CD4-positive, alpha-beta T cell (primary cell): Measurements from ENCODE around the gene TRPV6. TPM values are rescaled to one million over a fixed set of nuclear protein-coding genes. Genes with fewer than 3 reads are reported as not detected.

Experiments
- ATAC-seq: fragments of 200-7000 bp; cut with Tn5 transposase; one replicate; pipeline ENCODE4 v1.10.0; 2022; ENCODE audit warnings: mild to moderate bottlenecking; ENCODE audit not compliant: poor library complexity
- CTCF ChIA-PET: fragments of 350-600 bp; sonication (Branson Sonifier 250); formaldehyde crosslinking; loops from one replicate; lab custom pipeline; 2021; ENCODE audit warnings: antibody characterized with exemption, inconsistent platforms; lab: Charles Lee
- POLR2A ChIA-PET: fragments of 350-600 bp; sonication (Branson Sonifier 250); formaldehyde crosslinking; loops from one replicate; lab custom pipeline; 2021; ENCODE audit warnings: antibody characterized with exemption, inconsistent platforms; lab: Charles Lee
- DNase-seq, 14 experiments: peaks; one replicate each; pipeline ENCODE4 v3.0.0-alpha.2; 2013 to 2020; ENCODE audit warnings: mixed read lengths in 2 of 14
- H3K27ac ChIP-seq, 2 donors: one replicate each; pipeline versions ENCODE4 v1.5.1 to v1.7.0; 2013; ENCODE audit warnings: low read length in 2 of 2, low read depth in 1 of 2, mild to moderate bottlenecking in 1 of 2
- H3K27me3 ChIP-seq, 2 experiments: 1 replicate in 1 of 2; 2 replicates in 1 of 2; pipeline versions ENCODE4 v1.6.1 to v1.7.0; 2013; ENCODE audit warnings: low read length in 2 of 2, control low read depth in 1 of 2, mild to moderate bottlenecking in 1 of 2, moderate library complexity in 1 of 2; ENCODE audit not compliant: insufficient read depth in 2 of 2, control insufficient read depth in 1 of 2
- H3K36me3 ChIP-seq: one replicate; pipeline ENCODE4 v1.6.1; 2013; ENCODE audit warnings: low read length, control low read depth; ENCODE audit not compliant: insufficient read depth
- H3K4me1 ChIP-seq: one replicate; pipeline ENCODE4 v1.6.1; 2013; ENCODE audit warnings: low read length, control low read depth; ENCODE audit not compliant: insufficient read depth
- H3K4me3 ChIP-seq: one replicate; pipeline ENCODE4 v1.5.1; 2013; ENCODE audit warnings: mild to moderate bottlenecking, low read length, moderate library complexity
- H3K9me3 ChIP-seq, 2 experiments: 1 replicate in 1 of 2; 2 replicates in 1 of 2; pipeline versions ENCODE4 v1.6.1 to v1.7.0; 2013; ENCODE audit warnings: low read length in 2 of 2, mild to moderate bottlenecking in 2 of 2, control low read depth in 1 of 2, moderate library complexity in 1 of 2; ENCODE audit not compliant: control insufficient read depth in 1 of 2, insufficient read depth in 1 of 2
- H3K27ac Mint-ChIP-seq: one replicate; pipeline ENCODE4 v1.8.0; 2020; ENCODE audit warnings: mixed read lengths
- H3K27me3 Mint-ChIP-seq: one replicate; pipeline ENCODE4 v1.8.0; 2021; ENCODE audit warnings: mixed read lengths
- H3K36me3 Mint-ChIP-seq: one replicate; pipeline ENCODE4 v1.8.0; 2021; ENCODE audit warnings: low read depth, mixed read lengths
- H3K4me1 Mint-ChIP-seq: one replicate; pipeline ENCODE4 v1.8.0; 2021; ENCODE audit warnings: low read depth, mixed read lengths
- H3K4me3 Mint-ChIP-seq: one replicate; pipeline ENCODE4 v1.8.0; 2020; ENCODE audit warnings: mild to moderate bottlenecking, mixed read lengths
- H3K9me3 Mint-ChIP-seq: one replicate; pipeline ENCODE4 v1.8.0; 2020; ENCODE audit warnings: mixed read lengths
- CTCF ChIP-seq: fragments of 200-600 bp; IDR thresholded peaks from one replicate; pipeline ENCODE4 v1.8.0; 2022; ENCODE audit warnings: antibody characterized with exemption, mild to moderate bottlenecking
- intact Hi-C, 2 experiments: fragments of 100-400 bp; cut with DNase I in 1 of 2; cut with micrococcal nuclease in 1 of 2; formaldehyde crosslinking; loops; one replicate each; pipeline versions ENCODE4 v1.15.1 to v1.9.0; 2023 to 2025; cut with DNase I, micrococcal nuclease
- total RNA-seq, 174 experiments: library from RNA in 2 of 174; stranded (reverse) in 2 of 174; gene quantifications; one replicate each; pipeline ENCODE4 v1.2.3 and lab custom pipeline; 2021 to 2026

The TRPV6 gene
- total RNA-seq, 2 experiments from 2014 or later: not detected

- Histone ChIP-seq H3K9me3 (no peaks in the 10 kb centered on the region), H3K27ac (no peak overlapping the region), H3K27me3 (no peaks in the 10 kb centered on the region), H3K36me3 (no peaks in the 10 kb centered on the region), H3K4me3 (no peak overlapping the region), H3K4me1 (no peaks in the 10 kb centered on the region)
- intact Hi-C loops: no loop called here
- Mint-ChIP-seq H3K27ac (no peak overlapping the region), H3K4me3 (no peak overlapping the region), H3K4me1 (no peaks in the 10 kb centered on the region), H3K27me3 (no peaks in the 10 kb centered on the region), H3K36me3 (no peaks in the 10 kb centered on the region), H3K9me3 (no peaks in the 10 kb centered on the region)
- DNase-seq: no peak
- TF ChIP-seq CTCF: no peak
- POLR2A ChIA-PET: no interaction called here
- ATAC-seq: no peak
- CTCF ChIA-PET: no interaction called here
Measured at GRCh38 chr7:142923391-142923790, 37.8 kb upstream of the TRPV6 start.

GRCh38 chr7:142919656-142920055 is 34.1 kb upstream of the TRPV6 start:
- Mint-ChIP-seq H3K27ac (no peak overlapping the region), H3K4me1 (no peaks in the 10 kb centered on the region), H3K4me3 (no peak overlapping the region), H3K36me3 (no peaks in the 10 kb centered on the region), H3K27me3 (no peaks in the 10 kb centered on the region), H3K9me3 (no peaks in the 10 kb centered on the region)
- TF ChIP-seq CTCF: no peak
- H3K4me3 ChIP-seq: no peak overlapping the region
- H3K4me1 ChIP-seq: no peaks in the 10 kb centered on the region
- POLR2A ChIA-PET: no interaction called here
- CTCF ChIA-PET: no interaction called here
- no peak for ATAC-seq
- intact Hi-C loops: no loop called here
- no peak for DNase-seq
- no peaks in the 10 kb centered on the region for H3K36me3 ChIP-seq
- no peaks in the 10 kb centered on the region for H3K9me3 ChIP-seq
- no peaks in the 10 kb centered on the region for H3K27me3 ChIP-seq
- H3K27ac ChIP-seq: no peak overlapping the region

GRCh38 chr7:142918901-142919300 is 33.4 kb upstream of the TRPV6 start:
- H3K4me3 Mint-ChIP-seq: no peak overlapping the region
- Histone ChIP-seq H3K4me1 (no peaks in the 10 kb centered on the region), H3K27ac (no peak overlapping the region), H3K9me3 (no peaks in the 10 kb centered on the region), H3K36me3 (no peaks in the 10 kb centered on the region), H3K4me3 (no peak overlapping the region), H3K27me3 (no peaks in the 10 kb centered on the region)
- no peaks in the 10 kb centered on the region for H3K27me3 Mint-ChIP-seq
- H3K36me3 Mint-ChIP-seq: no peaks in the 10 kb centered on the region
- ChIA-PET CTCF (no interaction called here), POLR2A (no interaction called here)
- TF ChIP-seq CTCF: no peak
- intact Hi-C loops: no loop called here
- H3K4me1 Mint-ChIP-seq: no peaks in the 10 kb centered on the region
- H3K9me3 Mint-ChIP-seq: no peaks in the 10 kb centered on the region
- DNase-seq (no peak), ATAC-seq (no peak)
- no peak overlapping the region for H3K27ac Mint-ChIP-seq
